NCI-H1092 (cell line): Measurements from ENCODE around the gene TOR1B.
"Not testable (repeated sequence)": the region's sequence is repeated elsewhere in the genome, so short reads cannot be mapped to it uniquely, and the experiment has no call there.

Source experiments
- DNase-seq: peaks from one replicate; lab custom pipeline; 2025; lab: John Stamatoyannopoulos, UW

Gene TOR1B

GRCh38 chr9:129802833-129803675 lies at the start of gene TOR1B:
TOR1B (plus strand) TSS chr9:129803184; CDS start chr9:129803213, 29 bp downstream.
- DNase-seq, result peak; percentile 92

GRCh38 chr9:129755151-129755550 lies 47.8 kb upstream of the TOR1B start:
- no peak for DNase-seq

- DNase-seq, result no peak
Observed at GRCh38 chr9:129756191-129756590, 46.8 kb upstream of the TOR1B start.

- DNase-seq, result no peak
Observed at GRCh38 chr9:129757045-129757444, 45.9 kb upstream of the TOR1B start.

GRCh38 chr9:129759319-129759718 lies 43.7 kb upstream of the TOR1B start:
- no peak for DNase-seq

GRCh38 chr9:129759804-129760502 lies 43.0 kb upstream of the TOR1B start:
- DNase-seq, result no peak

GRCh38 chr9:129760784-129761183 lies 42.2 kb upstream of the TOR1B start:
- DNase-seq, result not testable (repeated sequence)

GRCh38 chr9:129761293-129761900 lies 41.6 kb upstream of the TOR1B start:
- DNase-seq, result no peak

- DNase-seq, result no peak
Observed at GRCh38 chr9:129761901-129762369, 41.0 kb upstream of the TOR1B start.

- not testable (repeated sequence) for DNase-seq
Observed at GRCh38 chr9:129762370-129762984, 40.5 kb upstream of the TOR1B start.

GRCh38 chr9:129762985-129763926 lies 39.7 kb upstream of the TOR1B start:
- DNase-seq, result no peak

GRCh38 chr9:129765764-129766317 lies 37.1 kb upstream of the TOR1B start:
- DNase-seq, result no peak

- no peak for DNase-seq
Observed at GRCh38 chr9:129768486-129768885, 34.5 kb upstream of the TOR1B start.

GRCh38 chr9:129769669-129770068 lies 33.3 kb upstream of the TOR1B start:
- DNase-seq, result no peak

- DNase-seq, result no peak
Observed at GRCh38 chr9:129770741-129771140, 32.2 kb upstream of the TOR1B start.

- DNase-seq, result no peak
Observed at GRCh38 chr9:129773262-129774048, 29.5 kb upstream of the TOR1B start.

- DNase-seq, result no peak
Observed at GRCh38 chr9:129774791-129775447, 28.1 kb upstream of the TOR1B start.

GRCh38 chr9:129775448-129775798 lies 27.6 kb upstream of the TOR1B start:
- DNase-seq, result no peak

- DNase-seq, result not testable (repeated sequence)
Observed at GRCh38 chr9:129776096-129776495, 26.9 kb upstream of the TOR1B start.

- DNase-seq, result no peak
Observed at GRCh38 chr9:129776566-129776937, 26.4 kb upstream of the TOR1B start.
